ENCODE measurements around the gene ZDHHC5.
"Not testable (repeated sequence)": the region's sequence is repeated elsewhere in the genome, so short reads cannot be mapped to it uniquely, and the experiment has no call there.

The ZDHHC5 gene

GRCh38 chr11:57644748-57645688 lies 22.9 kb upstream of the ZDHHC5 start:
- DNase-seq, result peak in 1 of 2 experiments; percentile 42

GRCh38 chr11:57645689-57646085 lies 22.2 kb upstream of the ZDHHC5 start:
- DNase-seq, result no peak

- DNase-seq, result no peak
These were observed 21.6 kb upstream of the ZDHHC5 start for GRCh38 chr11:57646194-57646798.

- no peak for DNase-seq
These were observed 21.1 kb upstream of the ZDHHC5 start for GRCh38 chr11:57646799-57647303.

GRCh38 chr11:57647372-57647771 lies 20.5 kb upstream of the ZDHHC5 start:
- DNase-seq, result no peak

- no peak for DNase-seq
These were observed 19.7 kb upstream of the ZDHHC5 start for GRCh38 chr11:57647960-57648800.

GRCh38 chr11:57648801-57649735 lies 18.8 kb upstream of the ZDHHC5 start:
- peak in 1 of 2 experiments; percentile 19 for DNase-seq

GRCh38 chr11:57649826-57650738 lies 17.8 kb upstream of the ZDHHC5 start, which contains the start of gene YPEL4:
Gene YPEL4 (minus strand): TSS chr11:57649912. CDS start chr11:57647107, 2,805 bp downstream.
- DNase-seq, result peak; percentile 18 to 60

- DNase-seq, result no peak
These were observed 17.2 kb upstream of the ZDHHC5 start for GRCh38 chr11:57650739-57651090.

- DNase-seq, result no peak
These were observed 16.5 kb upstream of the ZDHHC5 start for GRCh38 chr11:57651408-57651807.

- DNase-seq, result not testable (repeated sequence)
These were observed 15.7 kb upstream of the ZDHHC5 start for GRCh38 chr11:57652230-57652629.

- DNase-seq, result no peak
These were observed 15.3 kb upstream of the ZDHHC5 start for GRCh38 chr11:57652662-57653061.

- no peak for DNase-seq
These were observed 14.8 kb upstream of the ZDHHC5 start for GRCh38 chr11:57653163-57653562.

- no peak for DNase-seq
These were observed 11.1 kb upstream of the ZDHHC5 start for GRCh38 chr11:57656885-57657193.

GRCh38 chr11:57657194-57658022 lies 10.5 kb upstream of the ZDHHC5 start, which contains the start of gene CLP1:
Gene CLP1 (plus strand): TSS chr11:57657762. CDS start chr11:57659477, 1,715 bp downstream.
- peak; percentile 97 to 100 for DNase-seq

GRCh38 chr11:57658023-57658361 lies 9.9 kb upstream of the ZDHHC5 start:
- DNase-seq, result no peak

GRCh38 chr11:57659669-57660068 lies 8.2 kb upstream of the ZDHHC5 start:
- DNase-seq, result no peak

- DNase-seq, result no peak
These were observed 5.0 kb upstream of the ZDHHC5 start for GRCh38 chr11:57662893-57663292.

GRCh38 chr11:57663975-57664374 lies 3.9 kb upstream of the ZDHHC5 start:
- DNase-seq, result no peak
